ENCODE results near the gene G6PC3.
"Not testable (repeated sequence)": the region's sequence is repeated elsewhere in the genome, so short reads cannot be mapped to it uniquely, and the experiment has no call there.

G6PC3 gene

GRCh38 chr17:44084131-44084538 lies 13.6 kb downstream of the G6PC3 start:
- DNase-seq (ENCODE audit: low spot score), result no peak

GRCh38 chr17:44084921-44085320 lies 14.4 kb downstream of the G6PC3 start:
- no peak for DNase-seq (ENCODE audit: low spot score)

- DNase-seq (ENCODE audit: low spot score), result no peak
Observed at GRCh38 chr17:44085908-44086307, 15.4 kb downstream of the G6PC3 start.

- DNase-seq (ENCODE audit: low spot score), result no peak
Observed at GRCh38 chr17:44086364-44087311, 16.1 kb downstream of the G6PC3 start.

- no peak for DNase-seq (ENCODE audit: low spot score)
Observed at GRCh38 chr17:44087319-44087718, 16.8 kb downstream of the G6PC3 start.

- no peak for DNase-seq (ENCODE audit: low spot score)
Observed at GRCh38 chr17:44088254-44088653, 17.7 kb downstream of the G6PC3 start.

DNA sequence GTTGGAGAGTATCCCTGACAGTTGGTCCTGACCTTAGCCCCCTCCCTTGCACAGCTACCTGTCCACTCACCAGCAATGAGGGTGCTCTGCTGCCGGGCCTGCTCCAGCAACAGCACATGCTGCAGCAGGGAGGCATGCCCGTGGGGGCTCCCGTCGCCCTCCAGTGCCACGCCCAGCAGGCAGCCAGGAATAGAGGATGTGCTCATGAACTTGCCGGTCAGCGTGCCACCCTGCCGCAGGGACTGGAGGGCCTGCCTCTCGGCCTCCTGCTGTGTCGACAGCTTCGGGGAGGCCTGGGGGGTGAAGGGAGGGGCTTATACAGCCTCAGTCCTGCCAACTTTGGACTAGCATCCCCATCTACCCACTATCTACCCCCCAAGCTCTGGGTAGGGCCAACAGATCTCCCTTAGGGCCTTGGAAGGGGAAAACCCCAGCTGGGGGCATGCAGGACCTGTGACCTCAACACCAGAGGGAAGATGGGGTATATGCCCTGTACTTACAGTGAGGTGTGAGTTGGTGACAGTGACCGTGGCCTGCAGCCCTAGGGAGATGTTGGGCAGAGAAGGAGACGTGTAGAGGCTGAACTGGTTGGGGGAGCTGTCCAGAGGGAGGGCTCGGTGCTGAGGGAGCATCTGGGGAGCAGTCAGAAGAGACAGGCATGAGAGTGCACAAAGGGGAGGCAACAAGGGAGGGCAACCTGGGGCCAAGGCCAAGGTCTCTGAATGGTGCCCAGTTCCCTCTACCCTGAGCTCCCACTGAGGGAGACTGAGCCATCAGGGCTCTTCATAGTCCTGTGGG lies 20.9 kb downstream of the G6PC3 start:
- DNase-seq (ENCODE audit: low spot score), result no peak

DNA sequence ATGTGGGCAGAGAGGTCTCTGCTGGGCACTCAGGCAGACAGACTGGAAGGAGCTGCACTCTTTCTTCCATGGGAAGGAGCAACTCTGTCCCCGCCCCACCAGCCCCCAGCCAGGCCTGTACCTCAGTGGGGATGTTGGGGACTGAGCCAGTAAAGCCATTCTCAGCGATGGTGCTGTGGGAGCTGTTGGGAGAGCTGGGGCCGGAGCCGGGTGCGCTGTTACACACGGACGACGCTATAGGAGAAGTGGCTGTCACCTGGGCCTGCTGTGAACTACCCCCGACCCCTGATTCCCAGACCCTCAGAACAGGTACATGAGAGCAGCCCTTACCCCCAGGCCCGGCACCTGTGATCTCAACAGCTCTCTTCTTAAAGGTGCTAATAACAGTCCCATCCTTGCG lies 21.5 kb downstream of the G6PC3 start:
- no peak for DNase-seq (ENCODE audit: low spot score)

GRCh38 chr17:44093231-44093900 lies 22.8 kb downstream of the G6PC3 start:
- DNase-seq (ENCODE audit: low spot score), result no peak

- no peak for DNase-seq (ENCODE audit: low spot score)
Observed at GRCh38 chr17:44094701-44095387, 24.3 kb downstream of the G6PC3 start.

DNA sequence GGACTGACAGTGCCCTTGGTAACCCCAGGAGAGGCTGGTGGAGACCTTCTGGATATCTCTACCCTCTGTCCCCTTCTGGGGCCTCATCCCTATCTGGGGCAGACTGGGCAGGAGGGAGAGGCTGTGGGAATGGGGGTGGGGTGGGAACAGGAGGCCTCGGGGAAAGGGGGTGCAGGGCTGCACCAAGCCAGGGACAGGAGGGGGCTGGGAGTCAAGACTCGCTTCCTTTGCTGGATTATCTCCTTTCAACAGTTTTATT lies 24.8 kb downstream of the G6PC3 start:
- DNase-seq (ENCODE audit: low spot score), result no peak

DNA sequence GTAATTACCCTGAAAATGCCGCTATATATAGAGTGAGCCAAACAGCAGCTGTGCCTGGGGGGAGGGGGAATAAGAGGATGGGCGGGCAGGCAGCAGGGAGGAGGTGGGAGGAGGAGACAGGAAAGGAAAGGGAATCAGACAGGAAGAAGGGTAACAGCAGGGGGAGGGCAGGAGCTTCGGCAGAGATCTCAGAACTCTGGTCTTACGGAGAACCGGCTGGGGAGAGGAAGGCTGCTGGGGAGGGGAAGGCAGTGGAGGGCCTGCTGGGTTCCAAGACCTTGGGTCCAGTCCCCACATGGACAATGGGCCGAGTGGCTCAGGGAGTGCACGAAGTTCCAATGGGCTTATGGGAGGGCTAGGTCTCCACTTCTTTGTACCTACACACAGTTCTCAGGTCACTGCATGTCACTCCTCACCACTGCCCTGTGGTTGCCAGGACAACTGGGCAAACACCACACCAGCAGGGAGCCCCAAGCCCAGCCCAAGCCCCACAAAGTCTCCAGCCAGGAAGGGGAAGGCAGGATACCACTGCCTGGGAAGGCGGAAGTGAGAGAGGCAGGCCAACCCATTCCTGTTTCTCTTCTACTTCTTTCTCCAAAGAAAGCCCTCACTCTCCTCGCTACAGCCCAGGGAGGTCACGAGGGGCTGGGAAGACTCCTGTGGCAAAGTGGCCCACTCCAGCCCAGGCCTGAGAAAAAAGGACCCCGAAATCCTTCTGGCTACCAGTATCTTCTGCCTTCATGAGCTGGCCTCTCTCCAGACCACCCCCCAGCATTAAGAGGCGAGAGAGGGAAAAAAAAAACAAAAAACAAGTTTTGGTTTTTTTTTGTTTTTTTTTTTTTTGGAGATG lies 25.3 kb downstream of the G6PC3 start:
- peak; percentile 89 for DNase-seq (ENCODE audit: low spot score)

DNA sequence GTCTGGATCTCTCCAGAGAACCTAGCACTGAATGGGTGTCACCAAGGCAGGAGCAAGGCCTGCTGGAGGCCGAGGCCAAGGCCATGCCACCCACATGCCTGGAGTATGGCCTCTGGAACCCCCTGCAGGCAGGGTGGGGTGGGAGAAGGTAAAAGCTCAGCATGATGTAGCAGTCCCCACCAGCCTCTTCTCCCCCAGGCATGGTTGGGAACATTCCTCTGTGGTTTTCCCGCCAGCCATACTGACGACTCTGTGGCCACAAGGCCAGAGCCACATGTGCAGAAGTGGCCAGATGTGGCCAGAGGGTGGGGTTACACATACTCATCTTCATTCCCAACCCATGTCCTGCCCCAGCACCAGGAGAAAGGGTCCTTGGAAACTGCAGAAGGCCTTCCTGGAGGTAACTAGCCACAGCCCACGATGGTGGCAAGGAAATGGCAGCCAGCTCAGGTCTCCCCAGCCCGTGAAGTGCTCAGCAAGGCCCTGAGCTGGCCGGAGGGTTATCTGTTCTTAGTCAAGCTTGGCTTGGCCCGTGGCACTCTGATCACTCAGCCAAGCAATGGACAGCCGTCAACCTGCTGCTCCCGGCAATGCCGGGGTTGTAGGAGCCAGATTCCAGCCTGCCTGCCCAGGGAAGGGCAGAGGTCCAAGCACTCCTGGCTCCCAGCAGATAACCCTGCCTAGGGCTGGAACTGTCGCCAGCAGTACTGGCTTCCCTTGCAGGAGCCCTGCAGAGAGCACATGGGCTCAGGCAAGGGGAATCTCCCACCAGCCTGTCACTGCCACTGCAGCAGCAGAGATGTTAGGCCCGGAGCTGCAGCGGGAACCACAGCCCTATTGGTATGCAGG lies 26.8 kb downstream of the G6PC3 start:
- no peak for DNase-seq (ENCODE audit: low spot score)

- DNase-seq (ENCODE audit: low spot score), result not testable (repeated sequence)
Observed at GRCh38 chr17:44101858-44102257, 31.3 kb downstream of the G6PC3 start.

DNA sequence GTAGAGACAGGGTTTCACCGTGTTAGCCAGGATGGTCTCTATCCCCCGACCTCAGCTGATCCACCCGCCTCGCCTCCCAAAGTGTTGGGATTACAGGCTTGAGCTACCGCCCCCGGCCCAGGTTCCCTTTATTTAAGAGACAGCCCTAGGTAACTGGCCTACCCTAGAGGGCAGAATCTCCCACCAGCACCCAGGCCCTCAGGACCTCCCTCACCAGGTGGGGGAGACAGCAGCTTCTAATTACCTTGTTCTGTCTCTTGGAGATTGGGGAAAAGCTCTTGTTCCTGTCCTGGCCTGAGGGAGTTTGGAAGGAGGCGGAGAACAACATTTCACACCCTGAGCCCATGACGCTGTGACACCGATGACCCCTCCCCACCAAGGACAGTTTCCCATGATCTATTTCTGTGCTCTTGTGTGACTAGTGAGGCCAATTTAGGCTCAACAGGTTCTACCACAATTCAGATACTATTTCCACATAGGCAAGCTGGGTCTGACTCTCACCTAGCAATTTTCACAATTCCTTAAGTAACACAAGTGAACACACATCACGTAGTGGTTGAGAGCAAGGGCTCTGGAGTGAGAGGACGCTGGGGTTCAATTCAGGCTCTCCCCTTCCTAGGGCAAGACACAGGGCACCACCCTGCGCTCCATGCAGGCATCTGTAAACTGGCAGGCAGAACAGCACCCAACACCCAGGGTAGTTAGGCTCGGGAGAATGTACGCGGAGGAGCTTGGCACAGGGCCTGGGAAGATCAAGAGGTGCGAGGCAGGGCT lies 32.5 kb downstream of the G6PC3 start:
- DNase-seq (ENCODE audit: low spot score), result no peak

- DNase-seq (ENCODE audit: low spot score), result no peak
Observed at GRCh38 chr17:44105483-44105882, 34.9 kb downstream of the G6PC3 start.

DNA sequence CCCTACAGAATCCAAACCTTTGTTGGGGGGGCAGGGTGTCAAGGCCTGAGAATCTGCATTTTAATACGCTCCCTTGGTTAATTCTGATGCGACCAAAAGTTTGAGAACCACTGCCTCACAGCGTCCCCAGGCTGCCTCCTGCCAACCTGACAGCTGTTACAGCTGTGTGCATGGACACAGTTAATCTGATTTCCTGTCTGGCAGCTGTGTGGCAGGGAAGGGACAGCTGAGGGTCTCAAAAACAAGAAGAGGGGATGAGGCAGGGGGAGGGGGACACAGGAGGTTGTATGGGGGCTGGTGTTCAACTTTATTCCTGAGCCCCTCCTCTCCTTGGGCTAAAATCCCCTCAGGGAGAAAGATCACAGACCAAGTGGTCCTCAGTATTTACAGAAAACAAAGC lies 35.4 kb downstream of the G6PC3 start:
- no peak for DNase-seq (ENCODE audit: low spot score)

- DNase-seq (ENCODE audit: low spot score), result no peak
Observed at GRCh38 chr17:44106801-44107200, 36.3 kb downstream of the G6PC3 start.

All from left forelimb (tissue), 1 donor.